Liver (tissue), 9 donors: ENCODE results near the gene BABAM1. TPM values are rescaled to one million over a fixed set of nuclear protein-coding genes. Genes with fewer than 3 reads are reported as not detected.

ENCODE experiments used
- DNase-seq: peaks from one replicate; pipeline ENCODE4 v3.0.0-alpha.2; 2017; ENCODE audit warnings: low spot score
- H3K27ac ChIP-seq, 2 donors: one replicate each; pipeline ENCODE4 v1.7.0; 2013; ENCODE audit warnings: inconsistent platforms in 2 of 2, low read length in 2 of 2, control low read depth in 1 of 2, low read depth in 1 of 2, mild to moderate bottlenecking in 1 of 2
- H3K27me3 ChIP-seq, 4 donors: one replicate each; pipeline versions ENCODE4 v1.6.1 to v1.7.0; 2013; ENCODE audit warnings: low read length in 3 of 4, inconsistent platforms in 1 of 4, mild to moderate bottlenecking in 1 of 4, moderate library complexity in 1 of 4; ENCODE audit not compliant: control insufficient read depth in 4 of 4, insufficient read depth in 4 of 4
- H3K36me3 ChIP-seq, 4 donors: one replicate each; pipeline versions ENCODE4 v1.6.1 to v1.7.0; 2013; ENCODE audit warnings: low read length in 3 of 4, mild to moderate bottlenecking in 3 of 4, low read depth in 1 of 4, moderate library complexity in 1 of 4; ENCODE audit not compliant: control insufficient read depth in 4 of 4, insufficient read depth in 3 of 4
- H3K4me1 ChIP-seq, 4 donors: one replicate each; pipeline versions ENCODE4 v1.6.1 to v1.7.0; 2013; ENCODE audit warnings: low read length in 3 of 4, mild to moderate bottlenecking in 3 of 4, moderate library complexity in 1 of 4; ENCODE audit not compliant: control insufficient read depth in 4 of 4, insufficient read depth in 4 of 4
- H3K4me3 ChIP-seq, 3 donors: one replicate each; pipeline versions ENCODE4 v1.6.1 to v1.7.0; 2013; ENCODE audit warnings: low read length in 3 of 3, control low read depth in 1 of 3, low read depth in 1 of 3, mild to moderate bottlenecking in 1 of 3
- H3K9ac ChIP-seq, 2 donors: one replicate each; pipeline ENCODE4 v1.7.0; 2013; ENCODE audit warnings: low read length in 2 of 2, mild to moderate bottlenecking in 2 of 2, moderate library complexity in 2 of 2, control low read depth in 1 of 2, low read depth in 1 of 2
- H3K9me3 ChIP-seq, 4 donors: one replicate each; pipeline versions ENCODE4 v1.6.1 to v1.7.0; 2013; ENCODE audit warnings: low read length in 3 of 4; ENCODE audit not compliant: control insufficient read depth in 4 of 4
- CTCF ChIP-seq: fragments of 150-350 bp; IDR thresholded peaks from 2 replicates; pipeline ENCODE4 v1.5.1; 2017; ENCODE audit warnings: improper control_type of control experiment, low read depth, low read length; ENCODE audit not compliant: missing input control
- EGR1 ChIP-seq, 2 donors: IDR thresholded peaks; 2 replicates each; pipeline ENCODE4 v1.6.1; 2016 to 2018; ENCODE audit warnings: antibody characterized with exemption in 2 of 2, low read depth in 2 of 2
- HNF4G ChIP-seq: IDR thresholded peaks from 2 replicates; pipeline ENCODE4 v1.6.1; 2016; ENCODE audit warnings: antibody characterized with exemption
- RAD21 ChIP-seq, 2 donors: IDR thresholded peaks; 2 replicates each; pipeline ENCODE4 v1.6.1; 2016; ENCODE audit warnings: antibody characterized with exemption in 2 of 2, mild to moderate bottlenecking in 2 of 2
- SP1 ChIP-seq: IDR thresholded peaks from 2 replicates; pipeline ENCODE4 v1.6.1; 2018; ENCODE audit warnings: antibody characterized with exemption, mild to moderate bottlenecking
- WGBS: extraction: QIAGEN DNeasy Blood & Tissue Kit; methylation state at CpG from one replicate; pipeline ENCODE4 v1.1.7; 2013; 5-methylcytosine and 5-hydroxymethylcytosine counted together
- polyA plus RNA-seq, 2 donors: library from polyadenylated mRNA; stranded (reverse) in 1 of 2; unstranded in 1 of 2; fragments of 200-250 nt in 1 of 2; fragments of >200 nt in 1 of 2; fragmentation: Nextera tagmentation in 1 of 2; extraction: Ambion mirVana in 1 of 2; gene quantifications; one replicate each; pipeline versions ENCODE4 v1.2.1 to v1.2.3, GENCODE V29; 2013 to 2015
- total RNA-seq, 2 donors: library from RNA; depleted of rRNA; stranded (reverse); fragments of >200 nt; gene quantifications; one replicate each; pipeline ENCODE4 v1.2.3, GENCODE V29; 2014
- TF ChIP-seq, protein P1 (sequence below): IDR thresholded peaks from 2 replicates; pipeline ENCODE4 v1.6.1; 2016; ENCODE audit warnings: antibody characterized with exemption
- donor health status: healthy.
- donor health status: healthy.
- donor health status: healthy.
- donor health status: healthy.
- donor health status: healthy.

Gene BABAM1
- total and polyA plus RNA-seq, 4 donors = 29.3 to 47.0 (median 33.5) TPM

DNA sequence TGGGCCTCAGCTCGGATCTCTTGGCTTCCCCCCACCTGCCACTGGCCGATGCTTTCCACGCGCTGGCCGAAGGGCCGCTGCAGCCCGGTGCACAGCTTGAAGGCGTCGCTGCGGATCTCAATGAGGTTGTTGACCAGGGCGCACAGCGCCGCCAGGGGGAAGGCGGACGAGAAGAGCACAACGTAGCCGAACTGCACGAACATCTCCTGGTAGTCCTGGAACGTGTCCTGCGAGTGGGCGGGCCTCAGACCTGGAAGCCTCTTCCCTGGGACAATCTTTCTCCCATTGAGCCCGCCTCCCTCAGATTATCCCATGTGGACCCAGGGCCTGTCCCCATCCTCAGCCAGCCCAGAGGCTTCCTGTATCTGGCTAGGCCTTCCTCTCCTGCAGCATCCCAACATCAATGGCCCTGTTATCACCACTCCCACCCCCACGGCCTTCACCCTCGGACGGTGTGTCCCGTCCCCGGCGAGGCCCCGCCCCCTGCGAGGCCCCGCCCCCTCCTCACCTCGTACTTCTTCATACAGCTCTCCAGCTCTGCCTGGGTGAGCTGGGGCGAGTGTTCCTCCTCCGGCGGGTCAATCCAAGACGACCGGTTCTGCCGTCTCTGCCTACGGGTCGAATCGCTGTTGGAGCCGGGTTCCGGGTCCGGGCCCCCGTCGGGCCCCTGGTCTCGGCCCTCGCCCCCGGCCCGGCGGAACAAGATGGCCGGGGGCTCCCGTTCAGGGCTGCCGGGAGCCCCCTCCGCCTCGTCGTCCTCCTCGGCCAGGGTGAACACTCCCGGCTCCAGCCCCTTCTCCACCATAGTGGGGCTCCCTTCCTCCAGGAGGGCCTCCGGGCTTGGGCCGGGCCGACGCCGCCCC lies 60.6 kb downstream of the BABAM1 start:
- 36% methylated on average over 64 of the region's 64 CpGs for WGBS
- DNase-seq = no peak
- Histone ChIP-seq H3K4me1 (peaks cover 12 to 23% (median 14%) of the 10 kb centered on the region in 4 donors), H3K36me3 (no peaks in the 10 kb centered on the region), H3K27me3 (no peaks in the 10 kb centered on the region), H3K9me3 (no peaks in the 10 kb centered on the region), H3K9ac (no peak overlapping the region), H3K4me3 (peak overlapping the region in 1 of 3 donors; percentile 44), H3K27ac (no peak overlapping the region)
- TF ChIP-seq RAD21 (IDR thresholded peaks at IDR 0.05) (peak in 1 of 2 donors; percentile 16), SP1 (no peak), CTCF (peak; percentile 18), HNF4G (no peak), EGR1 (IDR thresholded peaks at IDR 0.05; ENCODE audit: low read depth in 2 of 2) (no peak)
- TF ChIP-seq, protein P1, sequence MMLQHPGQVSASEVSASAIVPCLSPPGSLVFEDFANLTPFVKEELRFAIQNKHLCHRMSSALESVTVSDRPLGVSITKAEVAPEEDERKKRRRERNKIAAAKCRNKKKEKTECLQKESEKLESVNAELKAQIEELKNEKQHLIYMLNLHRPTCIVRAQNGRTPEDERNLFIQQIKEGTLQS = no peak

Other genes with a start within 250 kb of the BABAM1 start
- 1 to 10 TPM; 1.0 to 1.4 TPM for gene CPAMD8, start 240.6 kb upstream of the BABAM1 start, total RNA-seq
- 1 to 10 TPM in 1 of 2 donors, under 1 TPM in 1; 0.92 to 1.2 TPM for gene CPAMD8, start 240.6 kb upstream of the BABAM1 start, polyA plus RNA-seq
- 1 to 10 TPM; 3.3 to 5.7 TPM for gene HAUS8, start 192.0 kb upstream of the BABAM1 start, total RNA-seq
- gene HAUS8, start 192.0 kb upstream of the BABAM1 start, polyA plus RNA-seq = 1 to 10 TPM; 3.3 to 4.2 TPM
- gene MYO9B, start 191.7 kb upstream of the BABAM1 start, total RNA-seq = 10 to 100 TPM; 21.5 to 32.5 TPM
- gene MYO9B, start 191.7 kb upstream of the BABAM1 start, polyA plus RNA-seq = 10 to 100 TPM in 1 of 2 donors, 1 to 10 TPM in 1; 9.1 to 20.5 TPM
- gene USE1, start 52.1 kb upstream of the BABAM1 start, total RNA-seq = 10 to 100 TPM in 1 of 2 donors, 1 to 10 TPM in 1; 9.6 to 13.6 TPM
- 10 to 100 TPM; 22.6 to 27.8 TPM for gene USE1, start 52.1 kb upstream of the BABAM1 start, polyA plus RNA-seq
- 10 to 100 TPM in 1 of 2 donors, 1 to 10 TPM in 1; 4.9 to 10.5 TPM for gene OCEL1, start 41.2 kb upstream of the BABAM1 start, total RNA-seq
- 10 to 100 TPM; 31.1 to 32.5 TPM for gene OCEL1, start 41.2 kb upstream of the BABAM1 start, polyA plus RNA-seq
- 10 to 100 TPM; 52.2 to 86.1 TPM for gene NR2F6, start 21.5 kb upstream of the BABAM1 start, total RNA-seq
- 10 to 100 TPM; 30.5 to 53.1 TPM for gene NR2F6, start 21.5 kb upstream of the BABAM1 start, polyA plus RNA-seq
- 1 to 10 TPM; 2.1 to 2.6 TPM for gene USHBP1, start 2.7 kb upstream of the BABAM1 start, total RNA-seq
- gene USHBP1, start 2.7 kb upstream of the BABAM1 start, polyA plus RNA-seq = 1 to 10 TPM; 1.2 to 1.6 TPM
- 10 to 100 TPM in 1 of 2 donors, under 1 TPM in 1; 0.42 to 43.2 TPM for gene ANKLE1, start 14.5 kb downstream of the BABAM1 start, total RNA-seq
- under 1 TPM; 0.10 to 0.15 TPM for gene ANKLE1, start 14.5 kb downstream of the BABAM1 start, polyA plus RNA-seq
- 10 to 100 TPM in 1 of 2 donors, 1 to 10 TPM in 1; 6.3 to 26.9 TPM for gene ABHD8, start 36.0 kb downstream of the BABAM1 start, total RNA-seq
- gene ABHD8, start 36.0 kb downstream of the BABAM1 start, polyA plus RNA-seq = 10 to 100 TPM in 1 of 2 donors, 1 to 10 TPM in 1; 8.6 to 20.2 TPM
- 100 to 1,000 TPM in 1 of 2 donors, 10 to 100 TPM in 1; 23.3 to 123 TPM for gene MRPL34, start 38.4 kb downstream of the BABAM1 start, total RNA-seq
- 100 to 1,000 TPM; 158 to 301 TPM for gene MRPL34, start 38.4 kb downstream of the BABAM1 start, polyA plus RNA-seq
- 10 to 100 TPM in 1 of 2 donors, 1 to 10 TPM in 1; 7.9 to 13.5 TPM for gene DDA1, start 42.1 kb downstream of the BABAM1 start, total RNA-seq
- gene DDA1, start 42.1 kb downstream of the BABAM1 start, polyA plus RNA-seq = 10 to 100 TPM; 28.2 to 37.9 TPM
- gene ANO8, start 67.4 kb downstream of the BABAM1 start, total RNA-seq = 1 to 10 TPM; 1.8 to 5.8 TPM
- 1 to 10 TPM in 1 of 2 donors, under 1 TPM in 1; 0.75 to 2.3 TPM for gene ANO8, start 67.4 kb downstream of the BABAM1 start, polyA plus RNA-seq
- gene GTPBP3, start 70.1 kb downstream of the BABAM1 start, total RNA-seq = 10 to 100 TPM in 1 of 2 donors, 1 to 10 TPM in 1; 9.8 to 15.5 TPM
- gene GTPBP3, start 70.1 kb downstream of the BABAM1 start, polyA plus RNA-seq = 1 to 10 TPM; 4.9 to 9.4 TPM
- gene PLVAP, start 109.9 kb downstream of the BABAM1 start, total RNA-seq = 10 to 100 TPM in 1 of 2 donors, 1 to 10 TPM in 1; 7.4 to 11.8 TPM
- gene PLVAP, start 109.9 kb downstream of the BABAM1 start, polyA plus RNA-seq = 1 to 10 TPM; 4.2 to 9.9 TPM
- under 1 TPM in 1 of 2 donors, not detected in 1; 0.50 TPM for gene CCDC194, start 126.8 kb downstream of the BABAM1 start, total RNA-seq
- gene CCDC194, start 126.8 kb downstream of the BABAM1 start, polyA plus RNA-seq = under 1 TPM in 1 of 2 donors, not detected in 1; 0.12 TPM
- 10 to 100 TPM; 25.6 to 67.4 TPM for gene BST2, start 138.2 kb downstream of the BABAM1 start, total RNA-seq
- gene BST2, start 138.2 kb downstream of the BABAM1 start, polyA plus RNA-seq = 100 to 1,000 TPM; 179 to 239 TPM
- 10 to 100 TPM in 1 of 2 donors, 1 to 10 TPM in 1; 9.8 to 17.2 TPM for gene MVB12A, start 152.6 kb downstream of the BABAM1 start, total RNA-seq
- 10 to 100 TPM; 14.3 to 22.8 TPM for gene MVB12A, start 152.6 kb downstream of the BABAM1 start, polyA plus RNA-seq
- gene TMEM221, start 181.2 kb downstream of the BABAM1 start, total RNA-seq = under 1 TPM; 0.08 to 0.14 TPM
- gene TMEM221, start 181.2 kb downstream of the BABAM1 start, polyA plus RNA-seq = under 1 TPM; 0.06 to 0.15 TPM
- not detected for gene NXNL1, start 193.5 kb downstream of the BABAM1 start, total RNA-seq
- not detected for gene NXNL1, start 193.5 kb downstream of the BABAM1 start, polyA plus RNA-seq
- 1 to 10 TPM; 3.5 to 7.4 TPM for gene SLC27A1, start 203.1 kb downstream of the BABAM1 start, total RNA-seq
- gene SLC27A1, start 203.1 kb downstream of the BABAM1 start, polyA plus RNA-seq = 1 to 10 TPM; 2.4 to 4.4 TPM
- 10 to 100 TPM; 16.9 to 25.7 TPM for gene PGLS, start 244.2 kb downstream of the BABAM1 start, total RNA-seq
- 10 to 100 TPM; 32.8 to 62.2 TPM for gene PGLS, start 244.2 kb downstream of the BABAM1 start, polyA plus RNA-seq